Measurements from ENCODE around the gene FGF21.

DNA sequence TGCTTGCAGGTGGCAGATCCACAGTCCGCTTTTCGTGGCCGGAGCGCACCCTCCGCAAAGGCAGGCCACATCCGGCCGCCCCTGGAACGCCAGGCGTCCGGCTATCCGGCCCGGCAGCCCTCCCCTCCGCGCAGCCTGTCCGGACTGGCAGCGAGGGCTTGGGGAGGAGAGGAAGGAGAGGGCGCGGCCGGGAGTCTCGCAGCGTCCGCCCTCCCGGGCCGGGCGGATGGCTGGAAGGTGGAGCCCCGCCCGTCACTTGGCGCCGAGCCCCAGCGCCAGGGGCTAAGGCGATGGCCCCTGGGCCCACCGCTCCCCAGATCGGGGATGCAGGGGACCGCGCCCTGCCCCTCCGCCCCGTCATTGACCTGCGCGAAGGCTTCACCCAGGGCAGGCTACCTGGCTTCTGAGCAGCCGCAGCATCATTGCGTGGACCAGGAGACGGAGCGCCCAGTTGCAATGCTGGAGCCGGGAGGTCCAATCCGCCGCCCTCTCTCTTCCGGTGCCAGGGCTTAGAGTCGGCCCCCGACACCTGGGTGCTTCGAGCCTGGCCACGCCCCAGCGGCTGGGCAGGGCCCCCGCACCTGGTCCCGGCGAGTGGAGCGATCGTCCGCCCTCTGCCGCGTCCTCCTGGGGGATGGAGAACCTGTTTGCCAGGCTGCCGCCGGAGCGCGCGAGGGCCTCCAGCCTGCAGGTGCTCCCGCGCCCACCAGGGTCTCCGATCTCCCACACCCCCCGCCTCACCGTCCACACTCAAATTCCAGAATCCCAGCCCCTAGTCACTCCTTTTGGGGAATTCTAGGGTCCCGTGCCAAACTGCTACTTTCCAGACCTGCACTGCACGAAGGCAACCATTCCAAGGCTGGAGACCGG is 2.6 kb upstream of the FGF21 start, which contains the start of gene FUT1:
- TF ChIP-seq POLR2A (IDR thresholded peaks at IDR 0.05; ENCODE audit: low read length) (peak; percentile 45), GATA1 (IDR thresholded peaks at IDR 0.05; ENCODE audit: low read depth, low read length) (no peak)

Data from erythroblast (primary cell).